GM18951 (cell line): ENCODE results near the gene C15orf39.
"Not testable (repeated sequence)": the region's sequence is repeated elsewhere in the genome, so short reads cannot be mapped to it uniquely, and the experiment has no call there.

Source experiments
- POLR2A ChIP-seq: IDR thresholded peaks from 4 replicates; pipeline ENCODE4 v1.6.1; 2011; ENCODE audit warnings: mild to moderate bottlenecking; ENCODE audit not compliant: insufficient read length, insufficient read depth; ENCODE audit errors: extremely low read depth
- in situ Hi-C: fragments of 300-500 bp; cut with MboI; formaldehyde crosslinking; loops from one replicate; pipeline ENCODE4 v1.12.0; 2022; ENCODE audit warnings: low sequenced_read_pairs, mixed read lengths, inconsistent platforms; ENCODE audit not compliant: unreplicated experiment

The C15orf39 gene

GRCh38 chr15:75164625-75165350, 36.9 kb upstream of the C15orf39 start:
- TF ChIP-seq POLR2A: no peak
- in situ Hi-C loops: no loop called here

GRCh38 chr15:75166489-75167063, 35.1 kb upstream of the C15orf39 start:
- in situ Hi-C loops: not testable (repeated sequence)

GRCh38 chr15:75167588-75168350, 33.9 kb upstream of the C15orf39 start:
- no peak for TF ChIP-seq POLR2A
- in situ Hi-C loops: no loop called here

GRCh38 chr15:75168374-75168773, 33.3 kb upstream of the C15orf39 start:
- TF ChIP-seq POLR2A: no peak
- in situ Hi-C loops: no loop called here

- TF ChIP-seq POLR2A: no peak
- in situ Hi-C loops: no loop called here
These were observed 31.5 kb upstream of the C15orf39 start for GRCh38 chr15:75170203-75170602.

- no peak for TF ChIP-seq POLR2A
- in situ Hi-C loops: no loop called here
These were observed 30.9 kb upstream of the C15orf39 start for GRCh38 chr15:75170711-75171341.

- in situ Hi-C loops: no loop called here
- no peak for TF ChIP-seq POLR2A
These were observed 30.3 kb upstream of the C15orf39 start for GRCh38 chr15:75171408-75171807.

- TF ChIP-seq POLR2A: no peak
- in situ Hi-C loops: no loop called here
These were observed 29.3 kb upstream of the C15orf39 start for GRCh38 chr15:75172284-75172820.

GRCh38 chr15:75174102-75174501, 27.6 kb upstream of the C15orf39 start:
- in situ Hi-C loops: no loop called here
- no peak for TF ChIP-seq POLR2A

GRCh38 chr15:75174729-75175128, 27.0 kb upstream of the C15orf39 start:
- in situ Hi-C loops: no loop called here

GRCh38 chr15:75176396-75176761, 25.3 kb upstream of the C15orf39 start:
- no peak for TF ChIP-seq POLR2A

More at GRCh38 chr15:75174729-75175128, 27.0 kb upstream of the C15orf39 start:
- no peak for TF ChIP-seq POLR2A

GRCh38 chr15:75177360-75178071, 24.2 kb upstream of the C15orf39 start:
- TF ChIP-seq POLR2A: no peak
- in situ Hi-C loops: no loop called here

More at GRCh38 chr15:75176396-75176761, 25.3 kb upstream of the C15orf39 start:
- in situ Hi-C loops: no loop called here
